ENCODE measurements around the gene DYRK1B.

- TF ChIP-seq GATA2 (IDR thresholded peaks at IDR 0.05; ENCODE audit: low read depth, low read length), result no peak
- TF ChIP-seq GATA3 (IDR thresholded peaks at IDR 0.05; ENCODE audit: low read depth, low read length), result no peak
Measured at GRCh38 chr19:39820696-39821095, 13.3 kb downstream of the DYRK1B start.

Data from SH-SY5Y (cell line).